Neural cell (in vitro differentiated cells): ENCODE measurements around the gene TRIM43B. TPM values are rescaled to one million over a fixed set of nuclear protein-coding genes. Genes with fewer than 3 reads are reported as not detected.
"Not testable (repeated sequence)": the region's sequence is repeated elsewhere in the genome, so short reads cannot be mapped to it uniquely, and the experiment has no call there.

Experiments
- H2AFZ ChIP-seq: fragments of 200-600, 300-800 bp; sonication (generic), shearing (Covaris generic); 2 replicates; pipeline ENCODE4 v1.6.0; 2014; ENCODE audit warnings: low read depth, mild to moderate bottlenecking, antibody characterized with exemption, low read length, moderate library complexity
- H3F3A ChIP-seq: fragments of 200-600 bp; shearing (Covaris generic); 2 replicates; pipeline ENCODE4 v1.6.1; 2016; ENCODE audit warnings: mild to moderate bottlenecking, moderate library complexity, mixed read lengths, antibody characterized with exemption, low read length; ENCODE audit not compliant: insufficient read depth, poor library complexity, severe bottlenecking
- H3K27ac ChIP-seq: fragments of 200-600, 300-800 bp; sonication (generic), shearing (Covaris generic); 2 replicates; pipeline ENCODE4 v1.5.1; 2014; ENCODE audit warnings: mild to moderate bottlenecking, low read length, moderate library complexity
- H3K27me3 ChIP-seq: fragments of 300-800, 200-600 bp; sonication (generic), shearing (Covaris generic); 2 replicates; pipeline ENCODE4 v1.6.0; 2014; ENCODE audit warnings: mild to moderate bottlenecking, low read depth, low read length, moderate library complexity; ENCODE audit not compliant: insufficient read depth
- H3K36me3 ChIP-seq: fragments of 300-800, 200-600 bp; sonication (generic), shearing (Covaris generic); 2 replicates; pipeline ENCODE4 v1.5.1; 2014; ENCODE audit warnings: mild to moderate bottlenecking, antibody characterized with exemption, low read length, moderate library complexity; ENCODE audit not compliant: insufficient read depth
- H3K4me2 ChIP-seq: fragments of 300-800, 200-600 bp; sonication (generic), shearing (Covaris generic); 2 replicates; pipeline ENCODE4 v1.6.0; 2014; ENCODE audit warnings: mild to moderate bottlenecking, low read length
- H3K4me3 ChIP-seq: fragments of 300-800, 200-600 bp; sonication (generic), shearing (Covaris generic); 2 replicates; pipeline ENCODE4 v1.5.1; 2014; ENCODE audit warnings: mild to moderate bottlenecking, low read length, moderate library complexity
- H3K79me2 ChIP-seq: fragments of 200-600 bp; shearing (Covaris generic); replicated peaks from 2 replicates; pipeline ENCODE4 v1.6.0; 2014; ENCODE audit warnings: mild to moderate bottlenecking, low read length, moderate library complexity; ENCODE audit not compliant: insufficient read depth
- H3K9ac ChIP-seq: fragments of 300-800, 200-600 bp; sonication (generic), shearing (Covaris generic); 2 replicates; pipeline ENCODE4 v1.6.1; 2016; ENCODE audit warnings: mild to moderate bottlenecking, low read length, mixed read lengths
- H3K9me2 ChIP-seq: fragments of 200-600 bp; shearing (Covaris generic); 2 replicates; pipeline ENCODE4 v1.6.1; 2016; ENCODE audit warnings: mild to moderate bottlenecking, low read length, mixed read lengths; ENCODE audit not compliant: insufficient read depth
- H3K9me3 ChIP-seq: fragments of 200-600, 300-800 bp; sonication (generic), shearing (Covaris generic); 2 replicates; pipeline ENCODE4 v1.6.1; 2016; ENCODE audit warnings: mild to moderate bottlenecking, mixed run types, low read length, moderate library complexity, mixed read lengths
- H4K20me1 ChIP-seq: fragments of 200-600 bp; shearing (Covaris generic); 2 replicates; pipeline ENCODE4 v1.6.1; 2016; ENCODE audit warnings: mild to moderate bottlenecking, mixed run types; ENCODE audit not compliant: insufficient read depth
- EP300 ChIP-seq: fragments of 450-650 bp; conservative IDR thresholded peaks from 2 replicates; pipeline ENCODE4 v1.6.1; 2014; ENCODE audit warnings: antibody characterized with exemption, mild to moderate bottlenecking, moderate library complexity; ENCODE audit not compliant: poor library complexity, severe bottlenecking
- EZH2 ChIP-seq: fragments of 200-600, 300-800 bp; shearing (Covaris generic), sonication (generic); IDR thresholded peaks from 2 replicates; pipeline ENCODE4 v1.6.1; 2014; ENCODE audit warnings: antibody characterized with exemption, low read length, borderline replicate concordance, mild to moderate bottlenecking; ENCODE audit not compliant: insufficient read depth, poor library complexity, severe bottlenecking
- MXI1 ChIP-seq: fragments of 450-650 bp; conservative IDR thresholded peaks from 2 replicates; pipeline ENCODE4 v1.6.1; 2014; ENCODE audit warnings: antibody characterized with exemption, mild to moderate bottlenecking; ENCODE audit not compliant: poor library complexity, severe bottlenecking
- POLR2AphosphoS5 ChIP-seq: IDR thresholded peaks from 2 replicates; pipeline ENCODE4 v1.6.1; 2012
- RAD21 ChIP-seq: fragments of 450-650 bp; conservative IDR thresholded peaks from 2 replicates; pipeline ENCODE4 v1.6.1; 2014; ENCODE audit warnings: antibody characterized with exemption, mild to moderate bottlenecking, moderate library complexity
- SMC3 ChIP-seq: fragments of 450-650 bp; conservative IDR thresholded peaks from 2 replicates; pipeline ENCODE4 v1.6.1; 2014; ENCODE audit warnings: antibody characterized with exemption, mild to moderate bottlenecking, moderate library complexity; ENCODE audit not compliant: poor library complexity
- TAF1 ChIP-seq: IDR thresholded peaks from 2 replicates; pipeline ENCODE4 v1.6.1; 2012; ENCODE audit warnings: low read depth
- polyA plus RNA-seq: library from polyadenylated mRNA; depleted of rRNA; stranded (reverse); fragments of >200 nt; gene quantifications from 2 replicates; pipeline ENCODE4 v1.2.3, GENCODE V29; 2014
- TF ChIP-seq, protein P1 (sequence below): fragments of 450-650 bp; IDR thresholded peaks from 2 replicates; pipeline ENCODE4 v1.5.1; 2014; ENCODE audit warnings: antibody characterized with exemption, mild to moderate bottlenecking, moderate library complexity; ENCODE audit not compliant: poor library complexity, severe bottlenecking
- TF ChIP-seq, protein P2 (sequence below): IDR thresholded peaks from 2 replicates; pipeline ENCODE4 v1.6.1; 2012; ENCODE audit warnings: borderline replicate concordance

The TRIM43B gene
- polyA plus RNA-seq, 1 donor from 2014 or later, result not detected

DNA sequence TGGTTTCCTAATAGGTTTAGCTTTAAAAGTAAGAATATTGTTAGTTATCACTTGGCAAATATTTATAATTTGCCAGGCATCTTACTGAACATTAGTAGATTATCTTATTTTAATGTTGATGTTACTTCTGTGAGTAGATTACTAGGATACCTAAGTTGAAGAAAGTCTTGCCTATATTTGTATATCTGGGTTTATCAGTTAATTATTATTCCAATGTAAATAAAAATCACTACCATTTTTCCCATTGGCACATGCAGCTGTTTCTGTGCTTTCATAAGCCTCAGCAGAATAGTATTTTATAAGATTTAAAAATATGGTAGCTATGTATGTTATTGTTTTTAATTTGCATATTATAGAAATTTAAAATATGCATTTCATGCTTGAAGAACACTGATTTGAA, 16.3 kb upstream of the TRIM43B start:
- Histone ChIP-seq H3K27me3 (no peaks in the 10 kb centered on the region), H3K9me2 (no peaks in the 10 kb centered on the region), H3K9me3 (no peaks in the 10 kb centered on the region), H3K4me2 (no peak overlapping the region), H3K27ac (no peak overlapping the region), H3K4me3 (no peak overlapping the region), H3F3A (no peaks in the 10 kb centered on the region), H4K20me1 (no peaks in the 10 kb centered on the region), H3K36me3 (no peaks in the 10 kb centered on the region), H3K9ac (no peak overlapping the region), H3K79me2 (no peaks in the 10 kb centered on the region), H2AFZ (no peak overlapping the region)
- TF ChIP-seq RAD21 (no peak), EP300 (no peak), SMC3 (no peak), TAF1 (no peak), MXI1 (no peak), POLR2AphosphoS5 (no peak), EZH2 (no peak)
- TF ChIP-seq, protein P1, sequence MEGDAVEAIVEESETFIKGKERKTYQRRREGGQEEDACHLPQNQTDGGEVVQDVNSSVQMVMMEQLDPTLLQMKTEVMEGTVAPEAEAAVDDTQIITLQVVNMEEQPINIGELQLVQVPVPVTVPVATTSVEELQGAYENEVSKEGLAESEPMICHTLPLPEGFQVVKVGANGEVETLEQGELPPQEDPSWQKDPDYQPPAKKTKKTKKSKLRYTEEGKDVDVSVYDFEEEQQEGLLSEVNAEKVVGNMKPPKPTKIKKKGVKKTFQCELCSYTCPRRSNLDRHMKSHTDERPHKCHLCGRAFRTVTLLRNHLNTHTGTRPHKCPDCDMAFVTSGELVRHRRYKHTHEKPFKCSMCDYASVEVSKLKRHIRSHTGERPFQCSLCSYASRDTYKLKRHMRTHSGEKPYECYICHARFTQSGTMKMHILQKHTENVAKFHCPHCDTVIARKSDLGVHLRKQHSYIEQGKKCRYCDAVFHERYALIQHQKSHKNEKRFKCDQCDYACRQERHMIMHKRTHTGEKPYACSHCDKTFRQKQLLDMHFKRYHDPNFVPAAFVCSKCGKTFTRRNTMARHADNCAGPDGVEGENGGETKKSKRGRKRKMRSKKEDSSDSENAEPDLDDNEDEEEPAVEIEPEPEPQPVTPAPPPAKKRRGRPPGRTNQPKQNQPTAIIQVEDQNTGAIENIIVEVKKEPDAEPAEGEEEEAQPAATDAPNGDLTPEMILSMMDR, result no peak
- TF ChIP-seq, protein P2, sequence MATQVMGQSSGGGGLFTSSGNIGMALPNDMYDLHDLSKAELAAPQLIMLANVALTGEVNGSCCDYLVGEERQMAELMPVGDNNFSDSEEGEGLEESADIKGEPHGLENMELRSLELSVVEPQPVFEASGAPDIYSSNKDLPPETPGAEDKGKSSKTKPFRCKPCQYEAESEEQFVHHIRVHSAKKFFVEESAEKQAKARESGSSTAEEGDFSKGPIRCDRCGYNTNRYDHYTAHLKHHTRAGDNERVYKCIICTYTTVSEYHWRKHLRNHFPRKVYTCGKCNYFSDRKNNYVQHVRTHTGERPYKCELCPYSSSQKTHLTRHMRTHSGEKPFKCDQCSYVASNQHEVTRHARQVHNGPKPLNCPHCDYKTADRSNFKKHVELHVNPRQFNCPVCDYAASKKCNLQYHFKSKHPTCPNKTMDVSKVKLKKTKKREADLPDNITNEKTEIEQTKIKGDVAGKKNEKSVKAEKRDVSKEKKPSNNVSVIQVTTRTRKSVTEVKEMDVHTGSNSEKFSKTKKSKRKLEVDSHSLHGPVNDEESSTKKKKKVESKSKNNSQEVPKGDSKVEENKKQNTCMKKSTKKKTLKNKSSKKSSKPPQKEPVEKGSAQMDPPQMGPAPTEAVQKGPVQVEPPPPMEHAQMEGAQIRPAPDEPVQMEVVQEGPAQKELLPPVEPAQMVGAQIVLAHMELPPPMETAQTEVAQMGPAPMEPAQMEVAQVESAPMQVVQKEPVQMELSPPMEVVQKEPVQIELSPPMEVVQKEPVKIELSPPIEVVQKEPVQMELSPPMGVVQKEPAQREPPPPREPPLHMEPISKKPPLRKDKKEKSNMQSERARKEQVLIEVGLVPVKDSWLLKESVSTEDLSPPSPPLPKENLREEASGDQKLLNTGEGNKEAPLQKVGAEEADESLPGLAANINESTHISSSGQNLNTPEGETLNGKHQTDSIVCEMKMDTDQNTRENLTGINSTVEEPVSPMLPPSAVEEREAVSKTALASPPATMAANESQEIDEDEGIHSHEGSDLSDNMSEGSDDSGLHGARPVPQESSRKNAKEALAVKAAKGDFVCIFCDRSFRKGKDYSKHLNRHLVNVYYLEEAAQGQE, result no peak

DNA sequence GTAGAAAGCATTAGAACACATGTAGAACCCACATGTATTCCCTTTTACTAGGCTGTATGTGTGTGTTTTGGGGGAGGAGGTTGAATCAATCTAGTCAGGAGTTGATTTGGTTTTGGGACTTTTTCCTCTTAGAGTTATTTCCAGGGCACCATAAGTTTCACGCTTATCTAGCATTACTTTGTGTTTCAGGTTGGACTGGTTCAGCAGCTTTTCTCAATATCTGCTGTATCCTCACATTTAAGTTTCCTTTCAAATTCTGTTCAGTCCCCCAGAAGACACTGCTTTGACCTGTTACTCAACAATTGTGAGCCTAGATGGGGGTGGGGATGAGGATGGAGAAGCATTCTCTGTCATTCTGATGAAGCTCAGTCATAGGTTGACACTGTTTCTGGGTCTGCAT, 7.5 kb upstream of the TRIM43B start:
- not testable (repeated sequence) for H3K4me2 ChIP-seq, H3K27ac ChIP-seq, H3F3A ChIP-seq, H3K79me2 ChIP-seq, H4K20me1 ChIP-seq, H3K9me2 ChIP-seq, H3K9me3 ChIP-seq, H3K27me3 ChIP-seq, H3K36me3 ChIP-seq, H2AFZ ChIP-seq, H3K4me3 ChIP-seq, H3K9ac ChIP-seq

DNA sequence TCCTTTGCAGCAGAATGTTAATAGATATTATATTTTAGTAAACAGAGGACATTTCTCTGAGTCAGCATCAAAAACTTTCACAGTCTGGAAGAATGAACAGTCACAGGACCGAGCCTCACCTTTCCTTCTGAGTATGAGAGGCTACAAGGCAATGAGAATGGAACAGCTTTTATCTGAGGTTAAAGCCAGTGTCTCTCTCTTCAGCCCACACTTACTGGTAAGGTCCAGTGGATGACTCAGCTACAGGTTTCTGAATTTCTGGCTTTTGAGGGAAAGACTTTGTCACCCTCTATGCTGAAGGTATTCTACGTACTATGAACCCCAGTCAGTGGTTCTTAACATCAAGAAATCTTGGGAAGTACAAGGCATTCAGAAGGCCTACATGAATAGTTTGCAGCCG, 9.5 kb downstream of the TRIM43B start:
- H3K79me2 ChIP-seq, H3K36me3 ChIP-seq, H3K9ac ChIP-seq, H3K4me3 ChIP-seq, H3F3A ChIP-seq, H4K20me1 ChIP-seq, H3K4me2 ChIP-seq, H2AFZ ChIP-seq, H3K27me3 ChIP-seq, H3K27ac ChIP-seq, H3K9me2 ChIP-seq, H3K9me3 ChIP-seq: not testable (repeated sequence)

DNA sequence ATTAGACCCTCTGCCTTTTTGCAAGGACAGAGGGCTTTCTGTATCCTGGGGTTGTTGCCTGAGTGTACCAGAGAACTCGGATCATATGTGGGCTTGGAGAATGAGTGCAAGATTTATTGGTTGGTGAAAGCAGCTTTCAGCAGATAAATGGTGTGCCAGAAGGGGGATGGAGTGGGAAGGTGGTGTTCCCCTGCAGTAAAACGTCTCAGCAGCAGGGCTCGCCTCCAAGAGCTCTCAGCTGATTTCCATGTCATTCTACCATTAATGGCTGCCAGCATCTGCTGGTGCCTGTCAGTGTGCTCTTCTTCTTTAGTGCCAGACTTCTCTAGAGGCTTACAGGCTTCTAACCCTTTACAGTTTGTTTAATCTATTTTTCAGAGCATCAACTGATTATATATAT, 16.6 kb downstream of the TRIM43B start:
- not testable (repeated sequence) for H3K4me2 ChIP-seq, H3K79me2 ChIP-seq, H3K9ac ChIP-seq, H3K4me3 ChIP-seq, H2AFZ ChIP-seq, H3K36me3 ChIP-seq, H4K20me1 ChIP-seq, H3K9me2 ChIP-seq, H3K27me3 ChIP-seq, H3K27ac ChIP-seq, H3K9me3 ChIP-seq, H3F3A ChIP-seq

DNA sequence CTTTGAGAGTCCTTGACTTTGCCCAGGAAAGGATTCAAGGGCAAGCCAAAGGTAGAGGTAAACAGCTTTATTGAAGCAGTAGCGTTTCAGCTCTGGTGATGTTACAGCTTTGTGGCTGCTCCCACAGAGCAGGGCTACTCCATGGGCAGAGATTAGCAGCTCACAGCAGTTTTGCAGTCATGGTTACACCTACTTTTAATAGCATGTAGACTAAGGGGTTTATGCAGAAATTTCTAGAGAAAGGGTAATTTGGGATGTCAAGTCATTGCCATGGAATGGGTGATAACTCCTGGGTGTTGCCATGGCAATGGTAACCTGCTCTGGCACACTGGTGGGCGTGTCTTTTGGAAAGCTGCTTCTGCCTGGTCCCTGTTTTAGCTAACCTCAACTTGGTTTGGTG, 18.0 kb downstream of the TRIM43B start:
- H4K20me1 ChIP-seq, result not testable (repeated sequence)

More for the DNA sequence above, 18.0 kb downstream of the TRIM43B start:
- not testable (repeated sequence) for H3K27ac ChIP-seq, H3K9me2 ChIP-seq, H3K79me2 ChIP-seq, H3K9ac ChIP-seq, H3K27me3 ChIP-seq, H3K36me3 ChIP-seq, H3K4me2 ChIP-seq, H3K4me3 ChIP-seq, H2AFZ ChIP-seq, H3F3A ChIP-seq, H3K9me3 ChIP-seq
